Hypothalamus (tissue), 51 donors: ENCODE results near the gene WDR75.

Source experiments
- DNase-seq, 51 donors: peaks; one replicate each; lab custom pipeline; 2025; lab: John Stamatoyannopoulos, UW

WDR75 gene

DNA sequence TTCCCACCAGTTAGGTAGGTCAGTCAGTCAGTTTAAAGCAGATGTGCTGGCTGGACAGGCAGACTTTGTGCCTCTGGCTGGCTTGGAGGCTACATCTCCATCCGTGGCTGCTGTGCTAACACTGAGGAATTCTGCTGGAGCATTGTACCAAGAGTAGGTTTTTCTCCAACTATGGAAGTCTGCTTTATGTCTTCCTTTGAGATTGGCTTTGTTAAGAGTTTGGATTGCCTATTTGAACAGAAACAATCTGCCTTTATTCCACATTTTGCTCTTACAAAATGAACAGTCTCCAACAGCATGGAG, 46.7 kb downstream of the WDR75 start:
- DNase-seq, result no peak

DNA sequence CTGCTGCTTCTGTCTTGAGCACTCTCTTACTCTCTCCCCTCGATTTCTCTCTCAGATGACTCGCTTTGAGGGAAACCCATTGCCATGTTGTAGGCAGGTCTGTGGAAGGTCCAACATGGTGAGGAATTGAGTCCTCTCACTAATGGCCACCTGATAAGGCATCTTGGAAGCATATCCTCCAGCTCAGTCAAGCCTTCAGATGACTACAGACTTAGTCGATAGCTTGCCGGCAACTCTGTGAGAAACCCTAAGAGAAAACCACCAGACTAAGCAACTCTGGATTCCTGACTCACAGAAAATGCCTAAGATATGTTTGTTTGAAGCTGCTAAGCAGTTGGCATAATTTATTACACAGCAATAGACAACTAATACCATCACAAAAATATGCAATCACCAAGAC, 51.2 kb downstream of the WDR75 start:
- DNase-seq, result no peak

DNA sequence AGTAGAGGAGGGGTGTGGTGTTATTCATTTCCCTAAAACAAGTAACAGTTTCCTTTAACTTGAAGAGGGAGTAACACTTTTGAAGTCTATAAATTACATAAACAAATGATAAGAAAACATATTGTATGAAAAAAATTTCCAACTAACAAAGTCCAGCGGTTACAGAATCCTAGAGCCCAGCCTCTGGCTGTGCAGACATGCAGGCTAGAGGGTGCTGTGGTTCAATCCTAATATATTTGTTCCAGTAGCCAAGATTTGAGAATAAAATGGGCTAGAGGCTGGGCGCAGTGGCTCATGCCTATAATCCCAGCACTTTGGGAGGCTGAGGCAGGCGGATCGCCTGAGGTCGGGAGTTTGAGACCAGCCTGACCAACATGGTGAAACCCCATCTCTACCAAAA, 56.9 kb downstream of the WDR75 start:
- no peak for DNase-seq

DNA sequence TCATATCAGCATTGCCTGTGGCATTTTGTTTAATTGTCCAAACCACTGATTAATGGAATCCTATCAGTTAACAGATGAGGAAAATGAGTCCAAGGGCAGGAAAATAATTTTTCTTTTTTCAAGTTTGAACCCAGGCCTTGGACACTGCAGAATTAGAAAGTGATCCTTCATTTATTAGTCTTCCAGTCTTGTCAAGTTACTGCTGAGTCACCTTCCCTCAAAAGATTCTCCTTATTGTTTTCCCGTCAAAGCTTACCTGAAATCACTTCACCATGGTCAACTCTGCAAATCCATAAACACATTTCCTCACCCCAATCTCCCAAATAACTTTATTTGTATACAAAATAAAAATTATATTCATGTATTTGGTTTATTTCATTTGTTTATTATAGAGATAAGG, 57.9 kb downstream of the WDR75 start:
- no peak for DNase-seq

DNA sequence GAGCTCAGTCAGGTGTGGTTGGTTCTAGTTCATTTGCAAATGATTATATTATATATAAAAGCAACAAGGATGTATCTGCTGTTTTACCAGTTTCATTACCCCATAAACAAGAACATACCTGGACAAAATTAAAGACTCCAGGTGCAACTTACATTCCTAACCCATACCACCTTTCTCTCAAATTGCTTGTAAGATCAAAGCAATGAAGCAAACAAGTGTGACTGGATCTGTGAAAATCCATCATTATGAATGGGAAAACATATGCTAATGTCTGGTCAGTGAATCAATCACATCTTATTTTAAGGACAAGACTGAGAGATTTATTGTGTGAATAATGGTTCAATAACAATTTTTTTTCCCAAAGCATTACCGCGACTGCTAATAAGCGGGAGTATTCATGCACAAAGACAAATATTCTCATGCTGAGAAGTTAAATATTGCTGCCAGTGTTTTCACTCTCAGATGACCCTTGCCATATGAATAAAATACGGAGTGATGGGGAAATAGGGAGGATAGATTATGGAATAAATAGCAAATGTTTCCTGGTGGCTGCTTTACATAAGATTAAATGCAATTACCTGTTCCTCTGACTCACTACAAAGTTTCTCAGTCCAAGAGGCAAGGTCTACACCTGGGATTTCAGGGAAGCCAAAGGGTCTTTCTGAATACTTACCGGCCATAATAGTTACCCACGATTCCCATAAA, 59.3 kb downstream of the WDR75 start:
- DNase-seq, result no peak

DNA sequence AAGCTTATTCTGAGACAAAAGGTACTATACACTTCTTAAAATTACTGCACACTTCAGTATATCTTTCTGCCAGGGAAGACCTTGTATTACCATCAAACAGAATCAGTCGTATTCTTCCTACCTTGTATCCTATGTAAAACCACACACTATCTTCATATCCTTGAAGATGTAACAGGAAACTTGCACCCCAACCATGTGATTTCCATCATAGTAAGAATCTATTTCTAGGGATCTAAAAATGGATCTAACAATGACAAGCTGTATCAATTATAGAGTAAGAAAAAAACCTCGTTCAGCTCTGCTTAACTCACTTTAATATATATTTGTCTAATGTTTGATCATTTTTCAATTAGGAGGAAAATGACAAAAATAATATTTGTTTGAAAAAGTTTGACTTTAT, 60.2 kb downstream of the WDR75 start:
- DNase-seq, result no peak

DNA sequence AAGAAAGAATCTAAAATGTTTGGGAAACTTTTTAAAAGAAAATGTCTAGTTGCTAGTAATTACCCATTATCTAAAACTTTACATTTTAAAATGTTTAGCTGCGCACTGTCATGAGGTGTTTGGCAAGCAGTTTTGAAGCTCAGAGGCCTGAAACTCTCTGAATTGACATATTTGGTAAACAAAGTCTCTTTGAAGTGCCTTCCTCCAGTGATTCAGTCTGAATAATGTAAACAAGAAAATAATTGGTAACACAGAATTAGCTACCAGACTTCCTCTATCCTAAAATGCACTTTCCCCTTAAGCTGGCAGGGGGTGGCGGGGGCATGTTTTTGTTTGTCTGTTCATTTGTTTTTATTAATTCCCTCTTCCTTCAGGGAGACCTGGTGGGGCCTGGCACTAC, 61.4 kb downstream of the WDR75 start:
- no peak for DNase-seq

DNA sequence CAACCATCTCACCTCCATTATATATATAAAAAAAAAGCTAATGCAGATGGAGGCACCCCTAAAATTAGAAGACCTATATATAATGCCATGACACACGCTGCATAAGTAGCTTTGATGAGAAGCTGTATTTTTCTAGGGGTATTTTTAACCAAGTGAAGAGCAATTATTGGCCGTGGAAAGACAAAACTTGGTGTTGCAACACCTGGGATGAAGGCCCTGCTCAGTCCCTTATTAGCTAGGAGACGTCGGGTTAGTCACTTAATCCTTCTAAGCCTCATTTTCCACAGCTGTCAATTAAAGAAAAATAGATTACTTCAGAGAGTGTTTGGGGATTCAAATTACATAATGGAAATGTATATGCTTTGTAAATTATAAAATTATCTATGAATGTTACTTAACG, 63.0 kb downstream of the WDR75 start:
- DNase-seq, result no peak

DNA sequence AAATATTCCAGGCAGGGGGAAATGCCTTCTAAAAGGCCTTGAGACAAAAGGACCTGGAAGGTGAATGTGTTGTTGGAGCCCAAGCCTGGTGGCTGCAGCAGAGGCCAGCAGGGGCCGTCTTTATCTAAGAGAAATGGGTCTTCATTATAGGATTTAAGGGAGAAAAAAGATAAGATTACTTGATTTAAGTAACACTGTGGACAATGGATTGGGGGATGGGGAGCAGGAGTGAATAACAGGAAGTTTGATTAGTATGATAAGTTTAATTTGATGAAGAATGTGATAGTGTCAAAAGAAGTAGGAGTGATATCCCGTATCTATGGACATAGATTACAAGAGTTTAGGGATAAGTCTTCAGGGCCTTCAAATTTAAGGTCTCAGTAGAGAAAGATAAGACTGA, 64.2 kb downstream of the WDR75 start:
- DNase-seq, result no peak

DNA sequence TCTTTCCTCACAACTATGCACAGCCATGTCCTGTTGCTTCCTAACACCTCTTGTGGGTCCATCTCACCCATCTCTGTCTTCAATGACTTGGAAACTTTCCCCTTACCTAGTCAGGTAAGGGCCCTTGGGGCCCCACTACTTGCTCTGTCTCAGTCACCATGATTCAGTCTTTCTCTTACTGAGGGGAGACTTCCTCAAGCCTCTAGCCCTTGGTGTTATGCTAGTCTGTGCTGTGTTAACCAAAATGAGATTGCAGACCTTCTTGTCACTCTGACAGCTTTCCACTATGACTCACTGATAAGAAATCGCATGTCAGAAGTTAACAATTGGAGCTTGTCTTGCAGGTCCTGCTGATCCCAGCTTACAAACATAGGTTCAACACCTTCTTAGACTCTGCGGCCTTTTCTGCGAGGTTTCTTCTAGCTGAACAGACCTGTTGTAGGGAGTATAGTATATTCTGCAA, 65.3 kb downstream of the WDR75 start:
- DNase-seq, result no peak

DNA sequence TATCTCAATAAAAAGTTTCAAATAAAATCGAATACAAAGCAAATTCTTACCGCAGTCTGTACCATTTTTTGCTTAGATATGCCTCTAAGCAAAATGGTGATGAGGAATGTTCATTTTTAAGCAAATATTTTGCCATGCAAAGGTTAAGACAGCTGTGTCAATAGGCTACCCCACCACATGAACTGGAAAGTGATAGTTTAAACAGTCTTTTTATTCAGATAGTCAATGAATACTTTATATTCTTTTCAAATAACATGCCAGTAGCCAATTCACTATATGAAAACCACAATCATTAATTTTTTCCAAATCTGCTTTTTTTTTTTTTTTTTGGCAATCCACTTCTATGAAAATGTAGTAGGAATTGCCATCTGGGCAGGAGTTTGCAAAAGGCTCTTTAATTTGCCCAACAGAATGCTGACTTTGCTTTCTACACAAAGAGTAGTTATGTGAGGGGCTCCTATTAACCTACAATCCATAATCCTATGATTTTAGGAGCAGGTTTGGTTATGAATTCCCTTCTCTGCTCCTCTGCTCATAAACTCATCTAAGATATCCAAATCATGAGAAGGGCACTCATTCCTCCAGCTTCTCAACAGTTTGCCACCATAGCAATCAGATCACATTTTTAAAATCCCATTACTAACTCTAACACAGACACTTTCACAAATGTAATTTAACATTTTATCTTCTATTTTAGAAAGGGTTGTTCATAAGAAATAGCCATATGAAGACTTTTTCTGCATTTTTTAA, 70.1 kb downstream of the WDR75 start:
- DNase-seq, result no peak

DNA sequence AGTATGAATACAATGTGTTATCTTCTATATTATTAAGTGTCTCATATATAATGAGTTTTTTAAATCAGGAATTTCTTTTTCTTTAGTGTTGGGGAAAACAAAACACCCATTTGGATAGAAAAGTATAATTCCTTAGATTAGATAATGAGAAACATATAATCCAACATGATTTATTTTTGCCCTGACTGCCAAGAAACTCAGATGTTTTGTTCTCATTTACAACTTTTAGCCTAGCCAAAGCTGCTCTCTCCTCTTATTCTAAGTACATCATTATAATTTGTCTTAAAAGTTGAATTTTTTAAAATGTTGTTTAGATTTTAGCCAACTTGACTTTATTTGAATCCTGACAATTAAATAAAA, 70.7 kb downstream of the WDR75 start:
- DNase-seq, result no peak

DNA sequence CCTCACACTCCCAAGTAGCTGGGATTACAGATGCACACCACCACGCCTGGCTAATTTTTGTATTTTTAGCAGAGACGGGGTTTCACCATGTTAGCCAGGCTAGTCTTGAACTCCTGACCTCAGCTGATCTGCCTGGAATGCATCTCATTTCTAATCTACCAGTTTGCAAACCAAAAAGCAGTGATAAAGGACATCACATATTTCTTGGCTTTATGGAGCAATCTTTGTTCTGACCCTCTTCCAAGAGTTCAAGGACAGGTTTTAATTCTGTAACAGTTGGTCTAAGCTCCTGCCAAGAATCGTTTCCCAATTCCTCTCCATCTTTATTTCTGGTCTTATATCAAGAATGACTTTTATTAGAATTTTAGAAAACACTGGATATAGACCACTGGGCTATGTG, 71.6 kb downstream of the WDR75 start:
- no peak for DNase-seq

DNA sequence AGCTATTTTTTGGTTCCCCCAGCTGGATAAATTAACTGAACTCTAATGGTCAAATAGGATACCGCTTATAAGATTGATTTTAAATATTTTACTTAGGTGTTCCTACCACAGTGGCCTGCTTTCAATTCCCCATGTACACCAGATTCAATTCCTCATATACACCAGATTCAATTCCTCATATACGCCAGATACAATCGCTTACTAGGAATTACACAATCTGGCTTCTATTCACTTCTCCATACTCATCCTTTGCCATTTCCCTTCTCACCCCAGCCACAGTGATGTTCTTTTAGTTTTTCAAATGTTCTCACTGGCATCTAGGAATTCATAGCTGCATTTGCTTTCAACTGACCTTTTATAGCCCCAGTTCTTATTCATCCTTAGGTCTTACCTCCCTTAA, 72.8 kb downstream of the WDR75 start:
- DNase-seq, result no peak

DNA sequence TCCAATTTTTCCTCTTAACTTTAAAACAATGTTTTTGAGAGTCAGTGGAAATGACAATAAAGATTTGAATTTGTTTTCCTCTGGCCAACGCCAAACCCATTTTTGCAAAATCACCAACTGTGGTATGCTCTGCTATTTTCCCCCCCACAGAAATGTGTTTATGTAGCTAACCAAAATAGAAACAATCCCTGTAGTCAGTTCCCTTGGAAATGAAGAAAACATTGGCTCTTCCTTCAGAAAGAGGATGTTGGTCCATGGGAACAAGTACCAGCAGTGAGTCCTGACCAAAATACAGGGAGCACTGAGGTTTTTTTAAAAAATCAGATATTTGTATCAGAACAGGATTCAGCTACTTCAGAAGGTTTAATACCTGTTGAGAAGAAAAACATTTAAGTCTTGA, 74.0 kb downstream of the WDR75 start:
- no peak for DNase-seq

DNA sequence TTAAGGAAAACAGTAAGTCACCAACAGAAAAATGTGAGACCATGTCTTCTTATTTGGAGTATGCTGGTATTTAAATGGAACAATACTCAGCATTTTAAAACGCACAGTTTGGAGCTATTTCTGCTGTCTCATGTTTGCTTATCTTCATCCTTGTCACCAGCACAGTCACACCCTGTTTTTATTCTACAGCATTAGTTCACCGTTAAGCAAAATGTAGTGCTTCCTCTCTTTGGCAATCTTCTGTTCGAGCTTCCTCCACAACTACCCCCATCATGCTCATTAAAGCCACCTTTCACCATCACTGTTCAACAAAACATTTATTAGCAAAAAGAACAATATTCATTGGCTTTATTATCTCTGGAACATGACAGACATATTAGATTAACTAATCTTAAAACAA, 75.3 kb downstream of the WDR75 start:
- DNase-seq, result no peak

DNA sequence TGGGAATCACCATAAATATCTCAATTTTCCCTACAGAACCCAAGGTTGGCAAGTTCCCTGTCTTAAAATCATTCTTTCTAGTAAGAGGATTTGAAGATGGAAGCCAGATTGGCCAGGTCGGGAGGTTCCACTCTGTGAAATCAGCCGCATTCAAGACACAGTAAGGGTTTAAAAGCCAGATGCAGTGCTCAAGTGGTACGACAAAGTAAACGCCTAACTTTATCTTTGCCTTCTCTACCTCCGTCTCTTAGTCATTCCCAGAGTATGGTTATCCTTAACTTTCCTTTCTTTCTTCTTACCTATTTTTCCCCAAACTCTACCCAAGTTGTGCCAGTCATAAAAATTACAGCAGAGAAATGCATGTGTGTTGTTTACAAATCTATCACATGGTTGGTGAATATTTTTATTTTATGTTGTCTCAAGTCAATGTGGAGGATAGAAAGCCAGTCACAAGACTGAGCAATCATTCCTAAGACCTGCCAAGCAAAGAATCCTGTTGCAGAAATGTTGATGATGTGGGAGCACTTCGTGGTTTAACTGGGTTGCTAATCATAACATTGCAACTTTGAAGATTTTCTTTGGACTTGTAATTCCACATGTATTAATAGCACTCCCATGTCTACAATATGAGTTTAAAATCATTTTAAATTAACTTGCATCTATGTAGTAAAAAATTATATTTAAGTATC, 76.7 kb downstream of the WDR75 start:
- DNase-seq, result no peak

DNA sequence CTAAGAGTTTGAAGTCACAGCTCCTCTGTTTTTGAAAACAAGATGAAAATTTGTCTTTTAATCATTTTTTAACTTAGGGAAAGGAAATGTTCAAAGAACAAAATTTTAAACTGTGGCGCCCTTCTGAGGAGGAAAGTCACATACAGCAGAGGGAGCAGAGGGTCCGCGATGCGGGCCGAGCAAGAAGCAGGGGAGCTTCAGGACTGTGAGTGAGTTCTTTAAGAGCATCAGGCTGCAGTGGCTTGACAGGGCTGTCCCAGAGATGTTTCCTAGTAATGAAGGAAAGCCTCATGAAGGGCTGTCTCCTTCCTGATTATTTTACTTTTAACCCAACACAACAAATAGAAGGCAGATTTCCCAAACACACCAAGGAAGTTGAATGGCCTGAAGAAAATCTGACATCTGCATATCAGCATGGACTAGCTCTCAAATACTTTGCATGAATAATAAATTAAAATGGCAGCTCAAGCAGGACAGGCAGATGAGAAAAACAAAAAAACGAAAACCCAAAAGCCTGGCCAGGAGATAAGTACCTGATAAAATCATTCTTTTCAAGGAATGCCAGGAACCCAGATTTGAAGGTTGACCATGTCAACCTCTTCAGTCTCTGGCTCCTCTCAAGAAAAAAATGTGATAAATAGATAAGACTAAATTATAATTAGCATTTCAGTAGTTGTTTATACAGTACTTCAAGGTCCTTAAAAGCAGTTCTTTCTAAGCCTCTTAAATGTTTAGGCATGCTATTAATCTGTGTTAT, 78.5 kb downstream of the WDR75 start:
- no peak for DNase-seq

DNA sequence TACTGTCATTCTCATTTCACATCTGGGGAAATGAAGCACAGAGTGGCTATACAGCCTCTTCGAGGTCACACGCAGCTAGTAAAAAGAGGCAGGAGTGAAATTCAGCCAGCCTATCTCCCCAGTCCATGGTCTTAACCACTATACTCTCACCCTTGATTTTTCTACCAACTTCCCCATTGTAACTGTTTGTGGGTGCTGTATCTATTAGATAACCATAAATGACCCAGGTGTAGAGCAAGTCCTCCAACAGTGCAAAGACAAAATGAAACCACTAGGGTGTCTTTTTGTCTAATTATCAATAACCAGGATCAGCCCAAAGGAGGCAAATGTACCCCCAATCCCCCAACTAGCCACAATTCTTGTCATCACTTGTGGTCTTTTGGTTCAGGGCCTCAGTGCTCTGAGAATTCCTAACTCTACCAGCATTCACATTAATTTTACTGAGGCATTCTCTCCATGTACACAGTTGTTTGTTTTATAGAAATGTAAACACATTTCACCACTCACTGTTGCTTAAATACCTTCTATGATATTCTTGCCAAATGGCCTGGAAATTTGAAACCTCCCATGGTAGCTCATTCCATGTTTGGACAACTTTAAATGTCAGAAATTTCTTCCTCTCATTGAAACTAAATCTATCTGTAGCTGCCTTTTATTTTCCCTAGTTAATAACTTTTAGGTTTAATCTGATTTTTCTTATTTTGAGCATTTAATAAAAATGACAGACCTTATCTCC, 80.6 kb downstream of the WDR75 start:
- DNase-seq, result no peak

DNA sequence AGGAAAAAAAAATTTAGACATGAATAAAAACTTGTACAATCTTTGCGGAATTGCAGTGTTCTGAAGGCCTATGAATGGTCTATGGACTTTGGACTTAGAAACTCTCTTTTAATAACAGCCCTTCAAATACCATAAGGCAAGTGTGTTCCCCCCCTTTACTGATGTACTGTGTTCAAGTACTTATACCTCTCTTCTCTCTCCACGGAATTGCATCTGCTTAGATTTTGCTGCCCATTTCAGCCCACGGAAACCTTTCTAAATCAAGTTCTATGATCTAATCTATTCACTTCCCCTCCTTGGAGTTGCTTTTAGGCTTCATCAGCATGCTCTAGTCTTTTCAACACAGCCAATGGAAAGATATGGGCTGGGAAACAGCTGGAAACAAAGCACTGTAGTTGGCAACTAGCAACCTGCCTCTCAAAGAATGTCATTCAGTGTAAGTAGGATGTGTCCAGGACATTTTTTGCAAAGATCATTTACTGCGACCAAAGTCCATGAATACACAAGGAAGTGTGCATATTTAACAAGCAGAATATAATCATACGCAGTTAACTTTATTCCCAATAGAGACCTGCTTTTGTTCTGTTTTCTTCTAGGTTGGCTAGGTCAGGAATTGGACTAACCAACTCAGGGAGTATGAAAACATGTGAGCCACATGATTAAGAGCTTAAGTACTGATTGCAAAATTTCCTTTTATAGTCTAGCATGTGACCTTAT, 81.3 kb downstream of the WDR75 start:
- DNase-seq, result no peak
